Hematopoietic multipotent progenitor cell treated with erythropoietin and hydrocortisone succinate and interleukin-3 and kit ligand, for 6 days (in vitro differentiated cells): ENCODE measurements around the gene COL1A1.

ENCODE experiments used
- DNase-seq: peaks from one replicate; pipeline ENCODE4 v3.0.0-alpha.2; 2015

COL1A1 gene

DNA sequence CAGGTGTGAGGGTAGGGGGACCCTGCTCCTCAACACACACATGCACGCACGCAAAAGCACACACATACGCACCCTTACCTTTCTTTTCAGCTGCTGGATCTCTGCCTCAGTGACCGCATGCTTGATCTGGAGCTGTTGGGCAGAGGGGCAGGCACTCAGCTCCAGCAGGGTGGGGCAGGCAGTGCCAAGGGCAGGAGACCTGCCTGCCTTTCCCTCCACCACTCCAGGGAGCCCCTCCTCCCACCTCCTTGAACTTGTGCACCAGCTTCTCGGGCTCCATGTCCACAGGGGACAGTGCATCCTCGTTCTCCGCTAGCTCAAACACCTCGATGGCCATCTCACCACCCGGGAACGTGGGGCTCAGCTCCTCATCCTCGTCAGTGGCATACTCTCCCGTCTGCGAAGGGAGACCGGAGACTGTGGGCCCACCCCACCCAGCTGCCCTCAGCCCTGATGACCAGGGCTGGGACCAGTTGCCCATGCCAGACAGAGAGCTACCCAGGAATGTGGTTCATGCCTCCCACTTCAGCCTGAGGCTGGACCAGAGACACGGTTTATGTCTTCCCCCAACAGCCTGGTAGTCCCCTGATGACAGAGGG is 62.1 kb downstream of the COL1A1 start:
- no peak for DNase-seq

GRCh38 chr17:50137042-50137441 is 64.4 kb downstream of the COL1A1 start:
- no peak for DNase-seq

GRCh38 chr17:50136096-50136687 is 65.2 kb downstream of the COL1A1 start:
- DNase-seq = no peak

- no peak for DNase-seq
Observed at GRCh38 chr17:50135316-50136095, 65.9 kb downstream of the COL1A1 start.

GRCh38 chr17:50134206-50135110 is 67.0 kb downstream of the COL1A1 start:
- DNase-seq = no peak

GRCh38 chr17:50133769-50134099 is 67.7 kb downstream of the COL1A1 start:
- DNase-seq = no peak
